Mesenchymal stem cell (in vitro differentiated cells and primary cell): ENCODE data around the gene PDZRN4.
"Not testable (repeated sequence)": the region's sequence is repeated elsewhere in the genome, so short reads cannot be mapped to it uniquely, and the experiment has no call there.

Experiments
- DNase-seq: peaks from one replicate; pipeline ENCODE4 v3.0.0-alpha.2; 2013
- H2AFZ ChIP-seq: one replicate; pipeline ENCODE4 v1.6.1; 2013; ENCODE audit warnings: low read depth, mild to moderate bottlenecking, control low read depth, inconsistent platforms, low read length, moderate library complexity
- H2AK5ac ChIP-seq: 2 replicates; pipeline ENCODE4 v1.6.1; 2013; ENCODE audit warnings: low read length, moderate library complexity, mild to moderate bottlenecking, inconsistent platforms; ENCODE audit not compliant: severe bottlenecking
- H2BK120ac ChIP-seq: one replicate; pipeline ENCODE4 v1.6.1; 2013; ENCODE audit warnings: low read depth, mild to moderate bottlenecking, inconsistent platforms, low read length, moderate library complexity
- H2BK12ac ChIP-seq, 2 experiments: one replicate each; pipeline ENCODE4 v1.6.1; 2013; ENCODE audit warnings: inconsistent platforms in 2 of 2, low read length in 2 of 2, mild to moderate bottlenecking in 2 of 2, moderate library complexity in 2 of 2, control low read depth in 1 of 2
- H2BK15ac ChIP-seq: one replicate; pipeline ENCODE4 v1.6.1; 2013; ENCODE audit warnings: mild to moderate bottlenecking, low read depth, inconsistent platforms; ENCODE audit not compliant: poor library complexity, severe bottlenecking
- H2BK5ac ChIP-seq: 2 replicates; pipeline ENCODE4 v1.6.1; 2013; ENCODE audit warnings: low read depth, mild to moderate bottlenecking, low read length, control low read depth, inconsistent platforms; ENCODE audit not compliant: poor library complexity, severe bottlenecking
- H3K14ac ChIP-seq, 2 experiments: one replicate each; pipeline ENCODE4 v1.6.1; 2013; ENCODE audit warnings: inconsistent platforms in 2 of 2, low read length in 2 of 2, control low read depth in 1 of 2, mild to moderate bottlenecking in 1 of 2, moderate library complexity in 1 of 2
- H3K18ac ChIP-seq, 2 experiments: one replicate each; pipeline ENCODE4 v1.6.1; 2013; ENCODE audit warnings: inconsistent platforms in 2 of 2, low read length in 2 of 2, control low read depth in 1 of 2, low read depth in 1 of 2, mild to moderate bottlenecking in 1 of 2
- H3K23ac ChIP-seq, 2 experiments: one replicate each; pipeline ENCODE4 v1.6.1; 2013; ENCODE audit warnings: inconsistent platforms in 2 of 2, low read length in 2 of 2, mild to moderate bottlenecking in 2 of 2, moderate library complexity in 2 of 2, control low read depth in 1 of 2
- H3K27ac ChIP-seq: 2 replicates; pipeline ENCODE4 v1.5.1; 2013; ENCODE audit warnings: mild to moderate bottlenecking, moderate library complexity, low read length, control low read depth, inconsistent platforms; ENCODE audit not compliant: poor library complexity, severe bottlenecking
- H3K27me3 ChIP-seq, 2 experiments: 2 replicates each; pipeline versions ENCODE4 v1.6.1 to v1.7.0; 2013; ENCODE audit warnings: low read length in 2 of 2, mild to moderate bottlenecking in 2 of 2, moderate library complexity in 2 of 2, control low read depth in 1 of 2, inconsistent platforms in 1 of 2; ENCODE audit not compliant: control insufficient read depth in 1 of 2, insufficient read depth in 1 of 2
- H3K36me3 ChIP-seq, 2 experiments: 2 replicates each; pipeline versions ENCODE4 v1.6.1 to v1.7.0; 2013; ENCODE audit warnings: low read length in 2 of 2, control low read depth in 1 of 2, inconsistent platforms in 1 of 2, low read depth in 1 of 2, mild to moderate bottlenecking in 1 of 2; ENCODE audit not compliant: insufficient read depth in 2 of 2, control insufficient read depth in 1 of 2
- H3K4ac ChIP-seq, 2 experiments: one replicate each; pipeline ENCODE4 v1.6.1; 2013; ENCODE audit warnings: inconsistent platforms in 2 of 2, low read length in 2 of 2, mild to moderate bottlenecking in 2 of 2, moderate library complexity in 2 of 2, control low read depth in 1 of 2, low read depth in 1 of 2
- H3K4me1 ChIP-seq: 2 replicates; pipeline ENCODE4 v1.6.1; 2013; ENCODE audit warnings: low read depth, low read length, control low read depth; ENCODE audit not compliant: control insufficient read depth, insufficient read depth
- H3K4me2 ChIP-seq: 2 replicates; pipeline ENCODE4 v1.6.1; 2013; ENCODE audit warnings: low read length, mild to moderate bottlenecking, inconsistent platforms; ENCODE audit not compliant: poor library complexity, severe bottlenecking
- H3K4me3 ChIP-seq, 2 experiments: 2 replicates each; pipeline versions ENCODE4 v1.5.1 to v1.7.0; 2013; ENCODE audit warnings: low read length in 2 of 2, mild to moderate bottlenecking in 2 of 2, control low read depth in 1 of 2, low read depth in 1 of 2; ENCODE audit not compliant: insufficient read depth in 1 of 2
- H3K79me1 ChIP-seq: replicated peaks from 2 replicates; pipeline ENCODE4 v1.6.1; 2013; ENCODE audit warnings: mild to moderate bottlenecking, control low read depth, low read length, inconsistent platforms; ENCODE audit not compliant: poor library complexity, severe bottlenecking
- H3K9ac ChIP-seq: 2 replicates; pipeline ENCODE4 v1.7.0; 2013; ENCODE audit warnings: mild to moderate bottlenecking, low read length, moderate library complexity
- H3K9me3 ChIP-seq: 2 replicates; pipeline ENCODE4 v1.7.0; 2013; ENCODE audit warnings: mild to moderate bottlenecking, low read length; ENCODE audit not compliant: control insufficient read depth
- H4K8ac ChIP-seq: one replicate; pipeline ENCODE4 v1.6.1; 2013; ENCODE audit warnings: inconsistent platforms, mild to moderate bottlenecking, low read length, moderate library complexity
- H4K91ac ChIP-seq: one replicate; pipeline ENCODE4 v1.6.1; 2013; ENCODE audit warnings: mild to moderate bottlenecking, low read length, inconsistent platforms
- WGBS: methylation state at CpG from one replicate; pipeline ENCODE4 v1.1.7; 2013; ENCODE audit warnings: mixed read lengths; 5-methylcytosine and 5-hydroxymethylcytosine counted together

The PDZRN4 gene

DNA sequence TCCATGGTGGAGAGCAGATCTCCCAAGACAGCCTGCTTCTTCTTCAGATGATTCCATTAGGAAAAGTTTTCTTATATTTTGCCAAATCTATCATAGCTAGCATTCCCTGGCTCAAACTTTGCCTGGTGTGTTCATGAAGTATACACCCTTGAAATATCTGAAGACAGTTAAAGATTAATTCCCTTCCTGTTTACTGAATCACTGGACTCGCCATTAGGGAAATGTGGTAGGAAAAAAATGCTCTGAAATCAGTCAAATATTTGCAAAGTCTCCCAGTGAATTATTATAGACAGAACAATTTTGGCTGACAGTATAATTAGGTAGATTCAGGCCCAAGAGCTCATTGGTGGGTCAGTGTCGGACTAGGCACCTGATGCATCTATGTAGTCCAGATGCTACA, 86.5 kb downstream of the PDZRN4 start:
- no peak overlapping the region for H3K18ac ChIP-seq
- H2AFZ ChIP-seq, result no peak overlapping the region
- H3K4ac ChIP-seq, result no peak overlapping the region
- no peak overlapping the region for H3K23ac ChIP-seq
- no peaks in the 10 kb centered on the region for H3K36me3 ChIP-seq
- H2BK15ac ChIP-seq, result no peak overlapping the region
- no peaks in the 10 kb centered on the region for H3K79me1 ChIP-seq
- no peaks in the 10 kb centered on the region for H3K9me3 ChIP-seq
- H3K4me2 ChIP-seq, result no peak overlapping the region
- DNase-seq, result no peak
- no peak overlapping the region for H2AK5ac ChIP-seq
- no peak overlapping the region for H3K4me3 ChIP-seq
- no peak overlapping the region for H4K8ac ChIP-seq
- H4K91ac ChIP-seq, result no peak overlapping the region
- H3K27ac ChIP-seq, result peak overlapping the region; percentile 5
- peaks cover 2% of the 10 kb centered on the region for H3K4me1 ChIP-seq
- no peak overlapping the region for H2BK12ac ChIP-seq
- WGBS, result 77% methylated on average over 2 of the region's 2 CpGs
- H2BK120ac ChIP-seq, result no peak overlapping the region
- H3K14ac ChIP-seq, result no peak overlapping the region
- no peaks in the 10 kb centered on the region for H3K27me3 ChIP-seq
- no peak overlapping the region for H2BK5ac ChIP-seq
- no peak overlapping the region for H3K9ac ChIP-seq

DNA sequence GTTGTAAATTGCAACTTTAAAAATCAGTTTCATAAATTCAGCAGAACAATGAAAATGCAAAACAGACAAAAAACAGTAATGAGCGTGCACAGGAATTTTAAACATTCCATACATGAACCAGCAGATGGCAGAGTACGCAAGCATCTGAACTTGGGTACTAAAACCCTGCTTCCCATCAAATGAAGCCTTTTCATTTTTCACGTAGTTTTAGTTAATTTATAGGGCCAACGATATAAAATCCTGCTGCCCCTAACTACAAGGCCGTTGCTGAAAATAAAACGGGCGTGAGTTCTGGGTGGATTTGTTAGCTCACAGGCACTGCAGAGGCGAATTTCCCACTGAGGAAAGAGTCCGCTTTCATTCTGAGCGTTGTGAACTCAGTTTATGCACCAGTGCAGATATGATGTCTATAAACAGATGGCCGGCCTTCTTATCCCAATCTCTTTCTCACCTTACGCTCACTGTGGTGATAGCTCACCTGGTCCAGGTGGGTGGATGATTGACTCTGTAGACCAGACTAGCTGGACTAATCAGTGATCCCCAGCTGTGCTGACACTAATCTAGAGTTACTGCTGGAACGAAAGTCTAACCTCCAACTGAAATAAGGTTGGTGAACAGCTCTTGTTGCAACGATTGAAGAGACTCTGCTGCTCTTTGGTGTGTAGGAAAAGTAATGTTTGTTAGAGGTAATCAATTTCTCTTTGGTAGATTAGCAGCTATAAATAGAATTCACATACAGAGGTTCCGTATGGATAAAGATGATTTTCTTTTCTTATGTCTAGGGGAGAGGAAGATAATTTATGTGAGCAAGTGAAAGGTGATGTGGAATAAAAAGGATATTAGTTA, 89.2 kb downstream of the PDZRN4 start:
- Histone ChIP-seq H3K4ac (no peak overlapping the region), H3K4me1 (peaks cover 2% of the 10 kb centered on the region), H2BK120ac (no peak overlapping the region), H3K36me3 (no peaks in the 10 kb centered on the region), H3K23ac (no peak overlapping the region), H2BK12ac (no peak overlapping the region), H2AK5ac (peak overlapping the region; percentile 70), H4K8ac (no peak overlapping the region), H3K18ac (no peak overlapping the region), H3K9ac (no peak overlapping the region), H3K4me2 (no peak overlapping the region), H3K9me3 (no peaks in the 10 kb centered on the region), H3K27ac (no peak overlapping the region), H3K4me3 (no peak overlapping the region), H4K91ac (no peak overlapping the region), H3K14ac (no peak overlapping the region), H2AFZ (no peak overlapping the region), H2BK5ac (no peak overlapping the region), H3K27me3 (no peaks in the 10 kb centered on the region), H2BK15ac (no peak overlapping the region), H3K79me1 (no peaks in the 10 kb centered on the region)
- peak; percentile 39 for DNase-seq
- 61% methylated on average over 14 of the region's 15 CpGs for WGBS

DNA sequence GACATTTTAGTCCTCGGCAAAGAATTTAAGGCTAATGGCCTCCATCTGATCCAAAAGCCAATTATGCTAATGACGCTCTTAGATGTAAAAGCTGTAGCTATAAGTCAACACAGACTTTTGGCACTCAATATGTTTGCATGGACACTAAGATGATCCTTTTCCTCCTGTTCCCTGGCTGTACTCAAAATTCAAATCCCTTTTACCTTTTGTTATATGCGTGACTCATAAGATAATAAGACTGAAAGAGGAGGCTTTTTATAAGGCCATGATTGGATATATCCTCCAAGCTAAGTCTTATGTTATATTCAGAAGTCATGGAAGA, 89.8 kb downstream of the PDZRN4 start:
- Histone ChIP-seq H3K4ac (no peak overlapping the region), H3K14ac (no peak overlapping the region), H3K27me3 (no peaks in the 10 kb centered on the region), H3K79me1 (no peaks in the 10 kb centered on the region), H3K4me3 (no peak overlapping the region), H3K18ac (no peak overlapping the region), H3K9me3 (no peaks in the 10 kb centered on the region), H3K4me2 (no peak overlapping the region), H3K23ac (no peak overlapping the region), H2BK5ac (no peak overlapping the region), H3K27ac (no peak overlapping the region), H2AK5ac (no peak overlapping the region), H3K4me1 (peaks cover 2% of the 10 kb centered on the region), H2BK15ac (no peak overlapping the region), H4K91ac (no peak overlapping the region), H2BK12ac (no peak overlapping the region), H4K8ac (no peak overlapping the region), H2AFZ (no peak overlapping the region), H3K36me3 (no peaks in the 10 kb centered on the region), H2BK120ac (no peak overlapping the region), H3K9ac (no peak overlapping the region)
- no peak for DNase-seq
- WGBS, result 94% methylated on average over 2 of the region's 3 CpGs

DNA sequence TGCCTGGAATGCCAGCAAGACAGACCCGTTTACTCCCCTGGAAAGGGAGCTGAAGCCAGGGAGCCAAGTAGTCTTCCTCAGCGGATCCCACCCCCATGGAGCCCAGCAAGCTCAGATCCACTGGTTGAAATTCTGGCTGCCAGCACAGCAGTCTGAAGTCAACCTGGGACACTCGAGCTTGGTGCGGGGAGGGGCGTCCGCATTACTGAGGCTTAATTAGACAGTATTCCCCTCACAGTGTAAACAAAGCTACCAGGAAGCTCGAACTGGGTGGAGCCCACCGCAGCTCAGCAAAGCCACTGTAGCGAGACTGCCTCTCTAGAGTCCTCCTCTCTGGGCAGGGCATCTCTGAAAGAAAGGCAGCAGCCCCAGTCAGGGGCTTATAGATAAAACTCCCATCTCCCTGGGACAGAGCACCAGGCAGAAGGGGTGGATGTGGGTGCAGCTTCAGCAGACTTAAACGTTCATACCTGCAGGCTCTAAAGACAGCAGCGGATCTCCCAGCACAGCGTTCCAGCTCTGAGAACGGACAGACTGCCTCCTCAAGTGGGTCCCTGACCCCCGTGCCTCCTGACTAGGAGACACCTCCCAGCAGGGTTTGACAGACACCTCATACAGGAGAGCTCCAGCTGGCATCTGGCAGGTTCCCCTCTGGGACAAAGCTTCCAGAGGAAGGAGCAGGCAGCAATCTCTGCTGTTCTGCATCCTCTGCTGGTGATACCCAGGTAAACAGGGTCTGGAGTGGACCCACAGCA, 92.4 kb downstream of the PDZRN4 start:
- not testable (repeated sequence) for H3K14ac ChIP-seq, H2AK5ac ChIP-seq, H2BK5ac ChIP-seq, H3K79me1 ChIP-seq, H3K4me1 ChIP-seq, H3K4me2 ChIP-seq, H3K27me3 ChIP-seq, H4K8ac ChIP-seq, H3K9me3 ChIP-seq, H3K18ac ChIP-seq, H3K4ac ChIP-seq, H2AFZ ChIP-seq, H3K27ac ChIP-seq, H2BK15ac ChIP-seq, H3K4me3 ChIP-seq, H3K23ac ChIP-seq, DNase-seq, H3K36me3 ChIP-seq, H2BK12ac ChIP-seq, H2BK120ac ChIP-seq, H3K9ac ChIP-seq, H4K91ac ChIP-seq
- 86% methylated on average over 14 of the region's 14 CpGs for WGBS
